Bronchial smooth muscle cell (primary cell): ENCODE data around the gene NIPSNAP2. TPM values are rescaled to one million over a fixed set of nuclear protein-coding genes. Genes with fewer than 3 reads are reported as not detected.

Experiments
- total RNA-seq: library from RNA; depleted of rRNA; stranded (reverse); fragments of >200 nt; gene quantifications from 2 replicates; pipeline ENCODE4 v1.2.1, GENCODE V29; 2014

NIPSNAP2 gene
- 27.3 and 35.6 TPM in 2 replicates for total RNA-seq

DNA sequence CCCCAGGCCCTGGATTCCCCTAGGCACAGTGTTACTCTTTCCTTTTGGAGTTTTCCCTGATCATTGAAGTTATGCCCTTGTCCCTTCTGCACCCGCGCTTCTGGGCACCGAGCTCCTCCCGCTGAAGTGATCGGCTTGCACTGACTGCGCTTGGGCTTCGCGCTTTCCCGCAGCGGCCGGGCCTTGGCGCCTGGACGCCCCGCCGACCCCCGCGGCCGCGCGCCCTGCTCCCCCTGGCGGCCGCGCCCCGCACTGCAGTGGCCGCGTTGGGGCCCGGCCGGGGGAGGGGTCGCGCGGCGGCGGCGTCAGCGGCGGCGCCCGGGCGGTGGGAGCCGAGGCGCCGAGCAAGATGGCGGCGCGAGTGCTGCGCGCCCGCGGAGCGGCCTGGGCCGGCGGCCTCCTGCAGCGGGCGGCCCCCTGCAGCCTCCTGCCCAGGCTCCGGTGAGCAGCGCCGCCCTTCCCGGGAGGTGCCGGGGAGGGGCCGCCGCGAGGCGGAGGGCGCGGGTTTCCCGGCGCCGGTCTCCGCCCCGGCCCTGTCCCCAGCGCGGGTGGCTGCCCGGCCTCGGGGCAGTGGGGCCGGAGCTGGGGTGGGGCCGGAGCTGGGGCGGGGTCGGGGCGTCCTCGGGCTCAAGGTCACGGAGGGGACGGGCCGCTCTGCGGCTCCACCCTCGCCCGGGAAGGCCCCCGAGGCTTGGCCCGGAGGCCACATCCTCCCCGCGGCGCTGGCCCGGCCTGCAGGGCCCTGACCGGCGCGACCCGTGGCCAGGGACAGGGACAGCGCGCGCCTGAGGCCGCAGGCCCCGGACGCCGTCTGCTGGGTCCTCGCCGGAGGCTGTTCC lies at the start of gene NIPSNAP2:
NIPSNAP2 (plus strand) TSS at position 325 of the 839 bp plus-strand sequence; CDS start at position 350, 25 bp downstream.

GRCh38 chr7:55951637-55952351 lies 12.6 kb upstream of the NIPSNAP2 start, which contains the start of gene MRPS17:
MRPS17 (plus strand) TSS chr7:55951877; CDS start chr7:55953196, 1,319 bp downstream.

Other genes starting within 250 kb of the NIPSNAP2 start
- gene SEPTIN14, start 101.8 kb upstream of the NIPSNAP2 start, total RNA-seq = not detected in 2 replicates
- 1.4 and 4.2 TPM in 2 replicates for gene ZNF713, start 77.1 kb upstream of the NIPSNAP2 start, total RNA-seq
- gene MRPS17, start 12.7 kb upstream of the NIPSNAP2 start, total RNA-seq = 15.5 and 16.9 TPM in 2 replicates
- 22.1 and 24.3 TPM in 2 replicates for gene PSPH, start 86.9 kb downstream of the NIPSNAP2 start, total RNA-seq
- 178 and 183 TPM in 2 replicates for gene CCT6A, start 87.2 kb downstream of the NIPSNAP2 start, total RNA-seq
- 166 and 232 TPM in 2 replicates for gene SUMF2, start 99.7 kb downstream of the NIPSNAP2 start, total RNA-seq
- gene PHKG1, start 128.4 kb downstream of the NIPSNAP2 start, total RNA-seq = 0.47 and 1.0 TPM in 2 replicates
- 280 and 400 TPM in 2 replicates for gene CHCHD2, start 141.9 kb downstream of the NIPSNAP2 start, total RNA-seq
- gene NUPR2, start 151.8 kb downstream of the NIPSNAP2 start, total RNA-seq = not detected in 2 replicates